Upper lobe of right lung (tissue), 1 donor: ENCODE data around the gene STRBP. TPM values are rescaled to one million over a fixed set of nuclear protein-coding genes. Genes with fewer than 3 reads are reported as not detected.

Source experiments
- ATAC-seq: fragments of 200-7000 bp; cut with Tn5 transposase; one replicate; pipeline ENCODE4 v1.9.1; 2020; ENCODE audit warnings: mild to moderate bottlenecking, moderate library complexity
- DNase-seq: peaks from one replicate; pipeline ENCODE4 v3.0.0-alpha.2; 2020
- H3K27ac ChIP-seq: fragments of 200-600 bp; one replicate; pipeline ENCODE4 v1.8.0; 2022
- H3K27me3 ChIP-seq: fragments of 200-600 bp; one replicate; pipeline ENCODE4 v1.8.0; 2022; ENCODE audit warnings: mild to moderate bottlenecking
- H3K36me3 ChIP-seq: fragments of 200-600 bp; one replicate; pipeline ENCODE4 v1.8.0; 2022
- H3K4me1 ChIP-seq: fragments of 200-600 bp; one replicate; pipeline ENCODE4 v1.8.0; 2022
- H3K4me3 ChIP-seq: fragments of 200-600 bp; one replicate; pipeline ENCODE4 v1.8.0; 2022; ENCODE audit warnings: mild to moderate bottlenecking
- H3K9me3 ChIP-seq: fragments of 200-600 bp; one replicate; pipeline ENCODE4 v1.8.0; 2022
- intact Hi-C: fragments of 100-400 bp; cut with DNase I; formaldehyde crosslinking; loops from one replicate; pipeline ENCODE4 v1.11.0; 2022
- total RNA-seq: library from RNA; stranded (reverse); fragmentation: NEBNext Ultra II Directional; extraction: Animal tissue kit (Norgen Biotek cat#: 25700); gene quantifications from one replicate; pipeline ENCODE4 v1.2.1, GENCODE V29; 2021
- TF ChIP-seq, protein P1 (sequence below): fragments of 200-600 bp; IDR thresholded peaks from one replicate; pipeline ENCODE4 v1.8.0; 2022; ENCODE audit warnings: antibody characterized with exemption
- donor health status: DM: no; HTN: yes; CAD: no; lungs with severe emphysema.

Gene STRBP
- total RNA-seq, 1 donor from 2014 or later: 24.7 TPM

DNA sequence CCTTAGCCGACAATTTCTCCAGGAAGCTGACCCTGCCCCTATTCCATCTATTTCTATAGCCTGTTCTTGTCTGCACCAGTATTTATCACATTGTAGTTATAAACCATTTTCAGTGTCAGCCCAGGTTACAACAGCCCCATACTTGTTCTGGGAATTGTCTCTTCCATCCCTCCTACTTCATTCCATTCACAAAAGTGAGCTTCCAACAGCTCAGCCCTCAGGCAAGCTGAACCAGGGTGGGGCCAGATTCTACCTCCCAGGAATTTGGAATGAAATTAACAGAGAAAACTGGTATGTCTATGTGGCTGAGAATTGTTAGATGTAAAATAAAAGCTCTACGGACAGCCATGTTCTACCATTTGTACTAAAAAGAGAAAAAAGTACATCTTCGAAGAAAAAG, 36.1 kb downstream of the STRBP start:
- intact Hi-C loops: no loop called here
- DNase-seq (no peak), ATAC-seq (no peak)
- Histone ChIP-seq H3K36me3 (no peaks in the 10 kb centered on the region), H3K4me3 (no peak overlapping the region), H3K9me3 (no peaks in the 10 kb centered on the region), H3K4me1 (no peaks in the 10 kb centered on the region), H3K27me3 (no peaks in the 10 kb centered on the region), H3K27ac (no peak overlapping the region)
- TF ChIP-seq, protein P1, sequence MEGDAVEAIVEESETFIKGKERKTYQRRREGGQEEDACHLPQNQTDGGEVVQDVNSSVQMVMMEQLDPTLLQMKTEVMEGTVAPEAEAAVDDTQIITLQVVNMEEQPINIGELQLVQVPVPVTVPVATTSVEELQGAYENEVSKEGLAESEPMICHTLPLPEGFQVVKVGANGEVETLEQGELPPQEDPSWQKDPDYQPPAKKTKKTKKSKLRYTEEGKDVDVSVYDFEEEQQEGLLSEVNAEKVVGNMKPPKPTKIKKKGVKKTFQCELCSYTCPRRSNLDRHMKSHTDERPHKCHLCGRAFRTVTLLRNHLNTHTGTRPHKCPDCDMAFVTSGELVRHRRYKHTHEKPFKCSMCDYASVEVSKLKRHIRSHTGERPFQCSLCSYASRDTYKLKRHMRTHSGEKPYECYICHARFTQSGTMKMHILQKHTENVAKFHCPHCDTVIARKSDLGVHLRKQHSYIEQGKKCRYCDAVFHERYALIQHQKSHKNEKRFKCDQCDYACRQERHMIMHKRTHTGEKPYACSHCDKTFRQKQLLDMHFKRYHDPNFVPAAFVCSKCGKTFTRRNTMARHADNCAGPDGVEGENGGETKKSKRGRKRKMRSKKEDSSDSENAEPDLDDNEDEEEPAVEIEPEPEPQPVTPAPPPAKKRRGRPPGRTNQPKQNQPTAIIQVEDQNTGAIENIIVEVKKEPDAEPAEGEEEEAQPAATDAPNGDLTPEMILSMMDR: no peak

DNA sequence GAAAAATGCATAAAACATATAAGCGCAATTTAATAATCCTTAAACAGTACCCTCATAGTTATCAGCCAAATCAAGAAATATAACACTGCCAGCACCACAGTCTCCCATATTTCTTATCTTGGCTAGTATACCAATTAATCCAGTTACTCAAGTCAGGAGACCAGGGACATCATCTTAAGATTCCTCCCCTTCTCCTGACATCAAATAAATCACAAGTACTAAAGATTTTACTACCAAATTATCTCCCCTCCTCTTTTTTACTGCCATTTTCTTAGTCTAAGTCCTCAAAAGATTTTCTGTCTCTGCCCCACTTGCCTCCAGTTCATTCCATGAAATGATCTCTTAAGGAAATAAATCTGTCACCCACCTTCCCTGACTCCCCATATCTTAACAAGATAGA, 37.0 kb downstream of the STRBP start:
- intact Hi-C loops: no loop called here
- Histone ChIP-seq H3K27ac (no peak overlapping the region), H3K9me3 (no peaks in the 10 kb centered on the region), H3K27me3 (no peaks in the 10 kb centered on the region), H3K36me3 (no peaks in the 10 kb centered on the region), H3K4me1 (no peaks in the 10 kb centered on the region), H3K4me3 (no peak overlapping the region)
- ATAC-seq (no peak), DNase-seq (no peak)
- TF ChIP-seq, protein P1: no peak

DNA sequence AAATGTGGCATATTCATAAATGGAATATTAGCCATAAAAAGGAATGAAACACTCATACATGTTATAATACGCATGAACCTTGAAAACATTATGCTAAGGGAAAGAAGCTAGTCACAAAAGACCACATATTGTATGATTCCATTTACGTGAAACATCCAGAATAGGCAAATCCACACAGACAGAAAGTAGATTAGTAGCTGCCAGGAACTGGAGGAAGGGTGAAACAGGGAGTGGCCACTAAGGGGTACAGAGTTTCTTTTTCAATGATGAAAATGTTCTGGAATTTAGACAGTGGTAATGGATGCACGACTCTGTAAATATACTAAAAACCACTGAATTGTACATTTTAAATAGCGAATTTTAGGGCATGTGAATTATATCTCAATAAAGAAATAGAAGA, 39.4 kb downstream of the STRBP start:
- ATAC-seq (no peak), DNase-seq (no peak)
- Histone ChIP-seq H3K4me3 (no peak overlapping the region), H3K36me3 (no peaks in the 10 kb centered on the region), H3K27me3 (no peaks in the 10 kb centered on the region), H3K9me3 (no peaks in the 10 kb centered on the region), H3K27ac (no peak overlapping the region), H3K4me1 (no peaks in the 10 kb centered on the region)
- intact Hi-C loops: no loop called here
- TF ChIP-seq, protein P1: no peak

DNA sequence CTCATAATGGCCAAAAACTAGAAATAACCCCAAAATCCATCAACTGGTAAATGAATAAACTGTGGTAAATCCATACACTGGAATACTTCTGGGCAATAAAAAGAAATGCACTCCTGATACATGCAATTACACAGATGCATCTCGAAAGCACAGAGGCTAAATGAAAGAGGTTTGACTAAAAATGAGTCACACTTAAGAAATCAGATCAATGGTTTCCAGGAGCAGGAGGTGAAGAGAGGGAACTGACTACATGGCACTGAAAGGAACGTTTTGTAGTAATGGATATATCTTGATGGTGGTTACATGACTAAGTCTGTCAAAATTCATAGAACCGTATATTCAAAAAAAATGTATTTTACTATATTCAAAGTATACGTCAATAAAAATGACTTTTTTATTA, 42.4 kb downstream of the STRBP start:
- no peak for ATAC-seq
- H3K27ac ChIP-seq: no peak overlapping the region
- intact Hi-C loops: no loop called here
- H3K4me3 ChIP-seq: no peak overlapping the region
- TF ChIP-seq, protein P1: no peak
- no peaks in the 10 kb centered on the region for H3K27me3 ChIP-seq
- no peaks in the 10 kb centered on the region for H3K36me3 ChIP-seq
- H3K9me3 ChIP-seq: no peaks in the 10 kb centered on the region
- no peaks in the 10 kb centered on the region for H3K4me1 ChIP-seq
- no peak for DNase-seq

DNA sequence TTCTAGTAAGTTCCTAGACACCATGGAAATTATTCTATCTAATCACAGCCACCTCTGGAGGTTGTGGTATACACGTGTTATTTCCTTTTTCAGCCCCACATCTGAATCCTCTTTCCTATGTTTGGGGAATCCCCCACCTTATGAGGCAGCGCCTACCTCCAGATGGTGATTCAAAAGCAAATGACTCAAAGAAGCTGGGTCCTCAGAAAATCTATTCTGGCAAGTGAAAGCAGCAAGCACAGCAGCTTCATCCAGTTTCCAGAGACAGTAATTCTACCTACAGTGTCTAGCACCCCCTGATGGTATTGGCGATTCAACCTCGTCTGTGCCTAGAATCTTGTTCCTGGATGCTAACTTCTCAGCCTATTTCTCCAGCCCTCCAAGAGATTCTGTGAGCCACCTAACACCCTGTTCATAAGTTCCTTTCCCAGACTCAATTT, 43.0 kb downstream of the STRBP start:
- no peak for DNase-seq
- no peaks in the 10 kb centered on the region for H3K36me3 ChIP-seq
- H3K4me3 ChIP-seq: no peak overlapping the region
- no peaks in the 10 kb centered on the region for H3K9me3 ChIP-seq
- ATAC-seq: peak; percentile 65
- TF ChIP-seq, protein P1: peak; percentile 36
- H3K4me1 ChIP-seq: no peaks in the 10 kb centered on the region
- H3K27ac ChIP-seq: no peak overlapping the region
- H3K27me3 ChIP-seq: no peaks in the 10 kb centered on the region
- intact Hi-C loops: no loop called here

DNA sequence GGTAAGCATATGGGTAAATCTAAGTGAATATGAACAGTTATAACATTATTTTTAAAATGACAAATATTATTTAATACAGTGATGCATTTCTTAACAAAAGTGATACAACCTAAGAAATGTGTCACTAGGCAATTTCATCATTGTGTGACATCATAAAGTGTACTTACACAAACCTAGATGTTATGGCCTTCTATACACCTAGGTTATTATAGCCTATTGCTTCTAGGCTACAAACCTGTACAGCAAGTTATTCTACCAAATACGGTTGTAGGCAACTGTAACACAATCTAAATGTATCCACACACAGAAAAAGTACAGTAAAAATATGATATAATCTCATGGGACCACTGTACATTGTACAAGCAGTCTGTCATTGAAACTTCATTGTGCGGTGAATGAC, 48.3 kb downstream of the STRBP start:
- TF ChIP-seq, protein P1: no peak
- DNase-seq: no peak

More for the DNA sequence above, 48.3 kb downstream of the STRBP start:
- Histone ChIP-seq H3K9me3 (no peaks in the 10 kb centered on the region), H3K4me3 (no peak overlapping the region), H3K27ac (no peak overlapping the region), H3K27me3 (no peaks in the 10 kb centered on the region), H3K4me1 (no peaks in the 10 kb centered on the region), H3K36me3 (no peaks in the 10 kb centered on the region)
- no peak for ATAC-seq
- intact Hi-C loops: no loop called here
